Measurements from ENCODE around the gene PRKD1. TPM values are rescaled to one million over a fixed set of nuclear protein-coding genes. Genes with fewer than 3 reads are reported as not detected.

Gene PRKD1
- total RNA-seq, 1 experiment from 2014 or later: 2.7 TPM

GRCh38 chr14:29836395-29836794 lies 91.3 kb downstream of the PRKD1 start:
- Histone ChIP-seq H3K4ac (ENCODE audit: low read depth, low read length) (no peak overlapping the region), H3K27me3 (ENCODE audit: insufficient read depth, low read length) (no peaks in the 10 kb centered on the region), H3K4me2 (ENCODE audit: insufficient read depth, insufficient read length, low read length) (no peak overlapping the region), H2AFZ (ENCODE audit: low read length) (no peak overlapping the region), H4K20me1 (ENCODE audit: control insufficient read depth, insufficient read depth, insufficient read length) (no peaks in the 10 kb centered on the region), H3K56ac (ENCODE audit: insufficient read length, low read depth, low read length) (no peak overlapping the region), H3K9ac (ENCODE audit: extremely low read depth, insufficient read length, low read length) (no peak overlapping the region), H3K4me1 (ENCODE audit: insufficient read depth, low read length) (no peaks in the 10 kb centered on the region), H4K5ac (ENCODE audit: insufficient read length, low read depth, low read length) (no peak overlapping the region), H4K8ac (replicated peaks; ENCODE audit: insufficient read length, low read depth, low read length) (no peak overlapping the region), H3K79me1 (ENCODE audit: insufficient read depth, low read depth, low read length, poor library complexity, severe bottlenecking) (no peaks in the 10 kb centered on the region), H3K27ac (ENCODE audit: insufficient read length, low read depth, low read length) (no peak overlapping the region), H3K23ac (ENCODE audit: insufficient read length, low read depth, low read length) (no peak overlapping the region), H2BK120ac (ENCODE audit: low read depth, low read length, poor library complexity, severe bottlenecking) (no peak overlapping the region), H3K79me2 (ENCODE audit: insufficient read depth, low read length) (no peaks in the 10 kb centered on the region), H2BK12ac (ENCODE audit: insufficient read length, low read depth, low read length) (no peak overlapping the region), H2AK5ac (ENCODE audit: insufficient read length, low read length) (no peak overlapping the region), H3K9me3 (ENCODE audit: control insufficient read depth, low read depth, low read length) (peaks cover 20% of the 10 kb centered on the region), H3T11ph (ENCODE audit: low read length) (no peak overlapping the region), H2BK15ac (ENCODE audit: low read depth, low read length) (no peak overlapping the region), H3K14ac (ENCODE audit: insufficient read depth, low read length) (no peak overlapping the region), H3K23me2 (ENCODE audit: insufficient read length, low read depth, low read length, poor library complexity, severe bottlenecking) (no peaks in the 10 kb centered on the region), H4K91ac (ENCODE audit: insufficient read length, low read depth, low read length) (no peak overlapping the region), H2BK5ac (ENCODE audit: insufficient read length, low read length) (no peak overlapping the region), H2BK20ac (ENCODE audit: low read depth, low read length, poor library complexity, severe bottlenecking) (no peak overlapping the region), H3K18ac (ENCODE audit: insufficient read length, low read depth, low read length) (no peak overlapping the region)
- Mint-ChIP-seq H3K9me3 (peaks cover 32 to 40% of the 10 kb centered on the region in 2 experiments), H3K4me1 (no peaks in the 10 kb centered on the region), H3K27ac (no peak overlapping the region), H3K27me3 (ENCODE audit: low read depth) (peaks cover 3% of the 10 kb centered on the region; the same call in 1 of the 2 replicates), H3K36me3 (ENCODE audit: insufficient read depth in 1 of 3, low read depth in 3 of 3) (peaks cover 24 to 31% (median 26%) of the 10 kb centered on the region in 3 experiments), H3K4me3 (no peak overlapping the region)
- DNase-seq: no peak
- TF ChIP-seq, protein P1, sequence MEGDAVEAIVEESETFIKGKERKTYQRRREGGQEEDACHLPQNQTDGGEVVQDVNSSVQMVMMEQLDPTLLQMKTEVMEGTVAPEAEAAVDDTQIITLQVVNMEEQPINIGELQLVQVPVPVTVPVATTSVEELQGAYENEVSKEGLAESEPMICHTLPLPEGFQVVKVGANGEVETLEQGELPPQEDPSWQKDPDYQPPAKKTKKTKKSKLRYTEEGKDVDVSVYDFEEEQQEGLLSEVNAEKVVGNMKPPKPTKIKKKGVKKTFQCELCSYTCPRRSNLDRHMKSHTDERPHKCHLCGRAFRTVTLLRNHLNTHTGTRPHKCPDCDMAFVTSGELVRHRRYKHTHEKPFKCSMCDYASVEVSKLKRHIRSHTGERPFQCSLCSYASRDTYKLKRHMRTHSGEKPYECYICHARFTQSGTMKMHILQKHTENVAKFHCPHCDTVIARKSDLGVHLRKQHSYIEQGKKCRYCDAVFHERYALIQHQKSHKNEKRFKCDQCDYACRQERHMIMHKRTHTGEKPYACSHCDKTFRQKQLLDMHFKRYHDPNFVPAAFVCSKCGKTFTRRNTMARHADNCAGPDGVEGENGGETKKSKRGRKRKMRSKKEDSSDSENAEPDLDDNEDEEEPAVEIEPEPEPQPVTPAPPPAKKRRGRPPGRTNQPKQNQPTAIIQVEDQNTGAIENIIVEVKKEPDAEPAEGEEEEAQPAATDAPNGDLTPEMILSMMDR (conservative IDR thresholded peaks at IDR 0.05): no peak
- no CpG with 5 or more reads among the region's 2 CpGs for WGBS (ENCODE audit: extremely low coverage, insufficient read length, low lambda C conversion rate)
